ENCODE results near the gene GNG4. TPM values are rescaled to one million over a fixed set of nuclear protein-coding genes. Genes with fewer than 3 reads are reported as not detected.
A peak's percentile ranks its signal among the peaks of the same experiment; 100 is the strongest.

Gene GNG4
- total and polyA plus RNA-seq, 7 donors: 1.5 to 31.9 (median 3.9) TPM

DNA sequence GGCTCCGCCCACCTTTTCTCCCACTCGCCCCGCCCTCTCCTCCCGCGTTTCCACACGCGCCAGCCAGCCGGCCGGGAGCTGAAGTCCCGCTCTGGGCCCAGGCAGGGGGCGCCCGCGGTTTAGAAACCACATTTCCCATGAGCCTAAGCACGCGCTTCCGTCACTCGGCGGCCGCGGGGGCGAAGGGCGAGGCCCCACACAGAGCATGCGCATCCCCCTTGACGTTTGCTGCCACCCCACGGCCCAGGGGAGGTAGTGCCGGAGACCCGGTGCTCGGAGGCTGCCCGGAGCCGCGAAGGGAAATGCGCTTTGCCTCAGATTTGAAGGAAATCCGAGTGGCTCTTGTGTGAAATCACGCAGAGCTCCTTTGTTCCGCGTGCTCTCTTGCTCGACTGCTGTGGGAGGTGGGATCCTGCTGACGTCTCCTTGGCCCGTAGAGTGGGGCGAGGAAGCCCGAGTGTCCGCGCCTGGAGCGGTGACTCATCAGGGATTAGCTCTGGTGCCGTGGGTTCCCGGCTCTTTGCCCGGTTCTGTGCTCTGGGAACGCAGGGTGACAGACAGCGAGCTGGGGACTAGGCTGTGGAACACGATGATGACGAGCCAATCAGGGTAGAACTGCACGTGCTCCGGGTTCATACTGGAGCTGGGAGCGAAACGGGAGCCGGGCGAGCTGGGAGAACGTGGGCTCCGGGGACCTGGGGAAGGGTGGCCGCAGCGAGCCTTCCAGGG, 144.9 kb downstream of the GNG4 start:
- H3K9me3 ChIP-seq: no peaks in the 10 kb centered on the region
- H3K27ac ChIP-seq: peak overlapping the region; percentile 98 to 100 (median 100)
- H3K4me3 ChIP-seq: peak overlapping the region; percentile 73 to 92 (median 84)
- intact Hi-C loops (cut with DNase I): loop anchor here (5.0 to 10.0 kb wide), 3 partner anchors 177 to 1018 kb away; partner anchors contain the start of genes ARID4B, GGPS1, LGALS8 and NID1
- peak; percentile 100 for DNase-seq
- H3K27me3 ChIP-seq: no peaks in the 10 kb centered on the region
- TF ChIP-seq EP300 (IDR thresholded peaks at IDR 0.05): peak in 2 of 4 donors; percentile 44 to 95
- peak; percentile 83 to 94 (median 90) for TF ChIP-seq POLR2AphosphoS5 (IDR thresholded peaks at IDR 0.05)
- TF ChIP-seq, protein P1, sequence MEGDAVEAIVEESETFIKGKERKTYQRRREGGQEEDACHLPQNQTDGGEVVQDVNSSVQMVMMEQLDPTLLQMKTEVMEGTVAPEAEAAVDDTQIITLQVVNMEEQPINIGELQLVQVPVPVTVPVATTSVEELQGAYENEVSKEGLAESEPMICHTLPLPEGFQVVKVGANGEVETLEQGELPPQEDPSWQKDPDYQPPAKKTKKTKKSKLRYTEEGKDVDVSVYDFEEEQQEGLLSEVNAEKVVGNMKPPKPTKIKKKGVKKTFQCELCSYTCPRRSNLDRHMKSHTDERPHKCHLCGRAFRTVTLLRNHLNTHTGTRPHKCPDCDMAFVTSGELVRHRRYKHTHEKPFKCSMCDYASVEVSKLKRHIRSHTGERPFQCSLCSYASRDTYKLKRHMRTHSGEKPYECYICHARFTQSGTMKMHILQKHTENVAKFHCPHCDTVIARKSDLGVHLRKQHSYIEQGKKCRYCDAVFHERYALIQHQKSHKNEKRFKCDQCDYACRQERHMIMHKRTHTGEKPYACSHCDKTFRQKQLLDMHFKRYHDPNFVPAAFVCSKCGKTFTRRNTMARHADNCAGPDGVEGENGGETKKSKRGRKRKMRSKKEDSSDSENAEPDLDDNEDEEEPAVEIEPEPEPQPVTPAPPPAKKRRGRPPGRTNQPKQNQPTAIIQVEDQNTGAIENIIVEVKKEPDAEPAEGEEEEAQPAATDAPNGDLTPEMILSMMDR (IDR thresholded peaks at IDR 0.05): peak; percentile 78 to 94 (median 86)
- peak; percentile 32 to 64 for TF ChIP-seq POLR2A (IDR thresholded peaks at IDR 0.05)
- H3K4me1 ChIP-seq: peaks cover 0 to 29% (median 16%) of the 10 kb centered on the region in 4 donors
- 0% methylated on average over 61 of the region's 61 CpGs for WGBS, 2 donors
- no peaks in the 10 kb centered on the region for H3K36me3 ChIP-seq

DNA sequence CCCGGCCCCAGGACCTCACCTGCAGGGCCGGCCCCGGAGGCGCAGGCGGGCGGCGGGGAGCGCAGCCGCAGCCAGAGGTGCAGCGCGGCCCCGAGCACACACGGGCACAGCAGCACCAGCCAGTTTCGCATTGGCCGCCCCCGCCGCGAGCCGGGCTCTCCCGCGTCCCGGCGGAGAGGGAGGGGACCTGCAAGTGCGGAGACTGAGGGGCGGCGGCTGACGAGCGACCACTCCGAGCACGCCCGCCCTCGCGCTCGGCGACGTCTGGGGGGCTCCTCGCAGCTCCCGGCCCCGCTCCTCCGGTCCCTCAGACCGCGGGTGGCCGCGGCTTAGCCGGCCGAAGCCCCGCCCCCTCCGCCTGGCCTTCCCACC, 145.5 kb downstream of the GNG4 start, which contains the start of gene B3GALNT2:
Gene B3GALNT2 (minus strand): TSS at position 331 of the 372 bp plus-strand sequence. CDS start 200 bp downstream, at position 131.
- H3K27ac ChIP-seq: peak within 1 kb of the TSS; percentile 98 to 100 (median 100)
- no peaks in the 10 kb centered on the region for H3K36me3 ChIP-seq
- no peaks in the 10 kb centered on the region for H3K27me3 ChIP-seq
- DNase-seq: no peak
- intact Hi-C loops (cut with DNase I): loop anchor here (5.0 to 10.0 kb wide), 2 partner anchors 177 to 561 kb away; partner anchors contain the start of genes ARID4B, GGPS1 and NID1
- peaks cover 0 to 33% (median 19%) of the 10 kb centered on the region in 4 donors for H3K4me1 ChIP-seq
- 0% methylated on average over 48 of the region's 48 CpGs for WGBS, 2 donors
- TF ChIP-seq POLR2A (IDR thresholded peaks at IDR 0.05): peak; percentile 57 to 79
- TF ChIP-seq POLR2AphosphoS5 (IDR thresholded peaks at IDR 0.05): peak; percentile 79 to 98 (median 94)
- TF ChIP-seq, protein P1 (IDR thresholded peaks at IDR 0.05): no peak
- TF ChIP-seq EP300 (IDR thresholded peaks at IDR 0.05): peak in 1 of 4 donors; percentile 1
- H3K9me3 ChIP-seq: no peaks in the 10 kb centered on the region
- H3K4me3 ChIP-seq: peak within 1 kb of the TSS; percentile 73 to 92 (median 84)

DNA sequence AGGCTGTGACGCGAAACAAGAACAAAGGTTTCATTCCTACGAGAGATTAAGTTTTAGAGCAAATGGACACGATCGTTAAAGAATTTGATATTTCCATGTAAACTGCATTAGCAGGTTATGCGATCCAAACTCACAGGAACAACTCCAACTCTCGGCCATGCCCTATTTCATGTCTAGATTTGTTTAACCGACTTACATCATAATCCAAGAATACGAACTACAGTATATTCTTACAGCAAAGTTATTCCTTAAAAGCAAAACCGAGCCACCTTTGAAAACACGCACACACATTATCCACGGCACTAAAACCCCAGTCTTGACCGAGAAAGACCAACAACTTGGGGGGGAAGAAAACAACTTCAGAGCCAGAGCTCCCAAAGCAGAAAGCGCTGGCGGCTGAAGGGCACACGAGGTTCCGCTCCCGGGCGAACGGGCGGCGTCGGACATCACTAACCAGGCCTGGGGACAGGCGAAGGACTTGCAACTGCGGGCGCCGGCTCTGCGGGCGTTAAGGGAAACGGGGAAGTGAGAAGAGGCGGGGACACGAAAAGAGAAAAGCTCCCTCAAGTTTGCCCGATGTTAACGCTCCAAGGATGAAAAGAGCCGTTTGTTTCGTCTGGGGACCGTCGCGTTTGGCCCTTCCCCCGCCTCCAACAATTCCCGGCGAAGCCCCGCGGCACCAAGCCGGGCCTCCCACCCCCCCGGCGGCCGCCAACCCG, 146.0 kb downstream of the GNG4 start:
- Histone ChIP-seq H3K36me3 (no peaks in the 10 kb centered on the region), H3K27me3 (no peaks in the 10 kb centered on the region), H3K4me3 (peak overlapping the region; percentile 73 to 92 (median 84)), H3K9me3 (no peaks in the 10 kb centered on the region), H3K27ac (peak overlapping the region; percentile 98 to 100 (median 100)), H3K4me1 (peaks cover 0 to 37% (median 20%) of the 10 kb centered on the region in 4 donors)
- TF ChIP-seq, protein P1 (IDR thresholded peaks at IDR 0.05): no peak
- TF ChIP-seq POLR2AphosphoS5 (IDR thresholded peaks at IDR 0.05) (peak; percentile 21 to 54 (median 22)), EP300 (IDR thresholded peaks at IDR 0.05) (no peak), POLR2A (IDR thresholded peaks at IDR 0.05) (peak in 1 of 2 donors; percentile 12)
- WGBS, 2 donors: 1% methylated on average over 49 of the region's 49 CpGs
- intact Hi-C loops (cut with DNase I): loop anchor here (5.0 to 10.0 kb wide), 2 partner anchors 176 to 561 kb away; partner anchors contain the start of genes ARID4B, GGPS1 and NID1
- DNase-seq: peak; percentile 77

DNA sequence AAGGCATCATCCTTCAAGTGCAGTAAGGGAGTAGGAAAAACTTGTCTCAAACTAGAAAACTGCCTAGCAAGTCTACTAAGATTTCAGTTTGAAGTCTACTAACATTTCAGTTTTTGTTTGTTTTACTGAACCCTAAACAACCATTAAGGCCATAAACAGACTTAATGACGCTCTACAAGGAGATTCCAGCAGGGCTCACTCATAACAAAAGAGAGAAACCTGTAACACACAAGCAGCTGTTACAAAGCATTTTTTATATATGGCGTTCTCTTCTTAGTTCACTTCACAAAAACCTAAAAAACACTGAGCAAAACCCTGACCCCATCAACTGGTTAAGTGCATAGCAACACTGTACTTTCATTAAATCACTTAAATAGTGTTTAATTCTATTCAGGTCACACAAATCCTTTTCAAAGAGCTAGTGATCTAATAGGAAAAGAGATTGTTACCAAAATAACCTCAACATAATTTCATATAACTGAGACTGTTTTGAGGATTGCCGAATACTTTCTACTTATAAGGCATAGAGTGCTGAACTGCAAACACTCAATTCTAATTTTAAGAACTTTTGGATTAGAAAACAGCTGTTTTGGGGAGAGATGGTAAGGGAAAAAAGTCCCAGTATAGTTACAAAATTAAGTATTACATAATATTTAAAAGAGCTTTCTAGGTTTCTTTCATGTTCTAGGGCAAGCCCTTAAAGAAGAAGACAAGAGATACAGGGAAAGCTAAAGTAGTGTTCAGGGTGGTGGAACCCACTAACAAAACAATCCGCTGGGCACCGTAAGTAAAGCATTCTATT, 146.8 kb downstream of the GNG4 start:
- H3K27ac ChIP-seq: peak overlapping the region; percentile 98 to 100 (median 100)
- no peaks in the 10 kb centered on the region for H3K36me3 ChIP-seq
- no peaks in the 10 kb centered on the region for H3K9me3 ChIP-seq
- TF ChIP-seq POLR2AphosphoS5 (IDR thresholded peaks at IDR 0.05): no peak
- no peak for TF ChIP-seq EP300 (IDR thresholded peaks at IDR 0.05)
- TF ChIP-seq, protein P1 (IDR thresholded peaks at IDR 0.05): no peak
- no peak for TF ChIP-seq POLR2A (IDR thresholded peaks at IDR 0.05)
- H3K27me3 ChIP-seq: no peaks in the 10 kb centered on the region
- DNase-seq: no peak
- peaks cover 0 to 37% (median 20%) of the 10 kb centered on the region in 4 donors for H3K4me1 ChIP-seq
- peak overlapping the region; percentile 73 to 92 (median 84) for H3K4me3 ChIP-seq
- 8 to 23% methylated on average over 5 of the region's 5 CpGs for WGBS, 2 donors
- intact Hi-C loops (cut with DNase I): loop anchor here (5.0 to 10.0 kb wide), 2 partner anchors 176 to 562 kb away; partner anchors contain the start of genes ARID4B, GGPS1 and NID1

Data from sigmoid colon (tissue), 7 donors.